PC-3 (cell line): Measurements from ENCODE around the gene SHLD2. TPM values are rescaled to one million over a fixed set of nuclear protein-coding genes. Genes with fewer than 3 reads are reported as not detected.

Source experiments
- ATAC-seq: fragments of 200-7000 bp; cut with Tn5 transposase; 2 replicates; pipeline ENCODE4 v1.9.1; 2020; ENCODE audit warnings: mild to moderate bottlenecking, moderate library complexity
- BruUV-seq: library from RNA; stranded (reverse); fragments of 400-500 nt; replicated peaks from 2 replicates; lab custom pipeline; 2021; lab: Mats Ljungman, UMichigan
- CTCF ChIA-PET: fragments of 300-600 bp; sonication (Branson Sonifier 250); formaldehyde crosslinking; loops from one replicate; lab custom pipeline; 2022; ENCODE audit warnings: antibody characterized with exemption; lab: Charles Lee
- POLR2A ChIA-PET: fragments of 300-600 bp; sonication (Branson Sonifier 250); formaldehyde crosslinking; loops from one replicate; lab custom pipeline; 2022; ENCODE audit warnings: antibody characterized with exemption; ENCODE audit not compliant: unreplicated experiment; lab: Charles Lee
- DNase-seq: peaks from one replicate; pipeline ENCODE4 v3.0.0-alpha.2; 2015
- H2AFZ ChIP-seq: fragments of 300-600 bp; sonication (generic); 2 replicates; pipeline ENCODE4 v1.6.0; 2016; ENCODE audit warnings: antibody characterized with exemption, low read length
- H3F3A ChIP-seq: fragments of 300-600 bp; sonication (generic); one replicate; pipeline ENCODE4 v1.6.0; 2017; ENCODE audit warnings: antibody characterized with exemption, low read length, control low read depth, mild to moderate bottlenecking; ENCODE audit not compliant: unreplicated experiment
- H3K27ac ChIP-seq: fragments of 300-600 bp; sonication (generic); 2 replicates; pipeline ENCODE4 v1.5.1; 2016; ENCODE audit warnings: mild to moderate bottlenecking, low read length
- H3K27me3 ChIP-seq: fragments of 300-600 bp; sonication (generic); 2 replicates; pipeline ENCODE4 v1.6.1; 2016; ENCODE audit warnings: low read length, mixed read lengths
- H3K36me3 ChIP-seq: fragments of 300-600 bp; sonication (generic); 2 replicates; pipeline ENCODE4 v1.6.1; 2016; ENCODE audit warnings: low read depth, mixed run types, low read length, mixed read lengths
- H3K4me1 ChIP-seq: fragments of 300-600 bp; sonication (generic); 2 replicates; pipeline ENCODE4 v1.5.1; 2016; ENCODE audit warnings: low read length; ENCODE audit not compliant: insufficient read depth
- H3K4me2 ChIP-seq: fragments of 300-600 bp; sonication (generic); 2 replicates; pipeline ENCODE4 v1.6.0; 2016; ENCODE audit warnings: low read length
- H3K4me3 ChIP-seq: fragments of 300-600 bp; sonication (generic); 2 replicates; pipeline ENCODE4 v1.5.1; 2016; ENCODE audit warnings: mild to moderate bottlenecking, low read length, mixed read lengths
- H3K79me2 ChIP-seq: fragments of 300-600 bp; sonication (generic); 2 replicates; pipeline ENCODE4 v1.6.1; 2017; ENCODE audit warnings: low read length, mixed read lengths
- H3K9ac ChIP-seq: fragments of 300-600 bp; sonication (generic); 2 replicates; pipeline ENCODE4 v1.6.0; 2016; ENCODE audit warnings: mild to moderate bottlenecking, low read length
- H3K9me2 ChIP-seq: fragments of 300-600 bp; sonication (generic); replicated peaks from 2 replicates; pipeline ENCODE4 v1.6.1; 2016; ENCODE audit warnings: mixed run types, low read length, mixed read lengths
- H3K9me3 ChIP-seq: fragments of 300-600 bp; sonication (generic); 2 replicates; pipeline ENCODE4 v1.6.1; 2016; ENCODE audit warnings: low read length, mixed read lengths
- H4K20me1 ChIP-seq: fragments of 300-600 bp; sonication (generic); 2 replicates; pipeline ENCODE4 v1.6.1; 2016; ENCODE audit warnings: low read length, mixed read lengths
- CTCF ChIP-seq: fragments of 300-600 bp; sonication (generic); conservative IDR thresholded peaks from 2 replicates; pipeline ENCODE4 v1.5.1; 2017; ENCODE audit warnings: antibody characterized with exemption, low read depth, mild to moderate bottlenecking, low read length
- EZH2 ChIP-seq: fragments of 300-600 bp; sonication (generic); IDR thresholded peaks from one replicate; pipeline ENCODE4 v1.6.1; 2017; ENCODE audit warnings: antibody characterized with exemption, mild to moderate bottlenecking, low read length; ENCODE audit not compliant: unreplicated experiment
- EZH2phosphoT487 ChIP-seq: fragments of 300-600 bp; sonication (generic); IDR thresholded peaks from 2 replicates; pipeline ENCODE4 v1.6.1; 2018; ENCODE audit warnings: mild to moderate bottlenecking, antibody characterized with exemption, low read length, borderline replicate concordance
- intact Hi-C: fragments of 100-400 bp; cut with micrococcal nuclease; formaldehyde crosslinking; loops from 2 replicates; pipeline ENCODE4 v1.9.0; 2023
- total RNA-seq: library from RNA; depleted of rRNA; stranded (reverse); fragments of >200 nt; gene quantifications from 2 replicates; pipeline ENCODE4 v1.2.3, GENCODE V29; 2014

SHLD2 gene
- total RNA-seq, 1 experiment from 2014 or later, result 16.0 TPM

- POLR2A ChIA-PET, result no interaction called here
- no peaks in the 10 kb centered on the region for H4K20me1 ChIP-seq
- no peak overlapping the region for H3K27ac ChIP-seq
- H3K4me3 ChIP-seq, result no peak overlapping the region
- H3K4me1 ChIP-seq, result no peaks in the 10 kb centered on the region
- no TSS peak for BruUV-seq
- H3K9me2 ChIP-seq, result no peaks in the 10 kb centered on the region
- H3K79me2 ChIP-seq, result no peaks in the 10 kb centered on the region
- no peaks in the 10 kb centered on the region for H3K9me3 ChIP-seq
- H3K4me2 ChIP-seq, result no peak overlapping the region
- H3K9ac ChIP-seq, result no peak overlapping the region
- H3K36me3 ChIP-seq, result peaks cover 3% of the 10 kb centered on the region; the same call in 1 of the 2 replicates
- H2AFZ ChIP-seq, result no peak overlapping the region
- ATAC-seq (no peak), DNase-seq (no peak)
- intact Hi-C loops, result no loop called here
- H3F3A ChIP-seq, result no peaks in the 10 kb centered on the region
- TF ChIP-seq EZH2 (no peak), EZH2phosphoT487 (no peak), CTCF (no peak)
- H3K27me3 ChIP-seq, result no peaks in the 10 kb centered on the region
- CTCF ChIA-PET, result no interaction called here
Observed at GRCh38 chr10:87066178-87066577, 28.8 kb upstream of the SHLD2 start.

GRCh38 chr10:87066865-87067264 lies 28.1 kb upstream of the SHLD2 start:
- CTCF ChIA-PET, result no interaction called here

GRCh38 chr10:87068281-87068680 lies 26.7 kb upstream of the SHLD2 start:
- Histone ChIP-seq H2AFZ (no peak overlapping the region), H3K4me1 (no peaks in the 10 kb centered on the region), H3K27ac (no peak overlapping the region), H3K4me2 (no peak overlapping the region), H3F3A (no peaks in the 10 kb centered on the region), H4K20me1 (no peaks in the 10 kb centered on the region), H3K9me2 (no peaks in the 10 kb centered on the region), H3K4me3 (no peak overlapping the region), H3K9me3 (no peaks in the 10 kb centered on the region), H3K36me3 (no peaks in the 10 kb centered on the region; the same call in 1 of the 2 replicates), H3K79me2 (no peaks in the 10 kb centered on the region), H3K9ac (no peak overlapping the region), H3K27me3 (no peaks in the 10 kb centered on the region)
- no TSS peak for BruUV-seq
- POLR2A ChIA-PET, result no interaction called here
- no peak for ATAC-seq
- CTCF ChIA-PET, result no interaction called here
- DNase-seq, result no peak
- intact Hi-C loops, result no loop called here
- TF ChIP-seq EZH2 (no peak), EZH2phosphoT487 (no peak), CTCF (no peak)

More at GRCh38 chr10:87066865-87067264, 28.1 kb upstream of the SHLD2 start:
- Histone ChIP-seq H2AFZ (no peak overlapping the region), H3K4me3 (no peak overlapping the region), H3K36me3 (peaks cover 3% of the 10 kb centered on the region; the same call in 1 of the 2 replicates), H3K79me2 (no peaks in the 10 kb centered on the region), H3K4me2 (no peak overlapping the region), H4K20me1 (no peaks in the 10 kb centered on the region), H3F3A (no peaks in the 10 kb centered on the region), H3K27me3 (no peaks in the 10 kb centered on the region), H3K9ac (no peak overlapping the region), H3K4me1 (no peaks in the 10 kb centered on the region), H3K27ac (no peak overlapping the region), H3K9me3 (no peaks in the 10 kb centered on the region), H3K9me2 (no peaks in the 10 kb centered on the region)
- no peak for DNase-seq
- BruUV-seq, result no TSS peak
- no peak for ATAC-seq
- no peak for TF ChIP-seq EZH2
- POLR2A ChIA-PET, result no interaction called here
- intact Hi-C loops, result no loop called here
